ENCODE data around the gene PRICKLE2.

DNA sequence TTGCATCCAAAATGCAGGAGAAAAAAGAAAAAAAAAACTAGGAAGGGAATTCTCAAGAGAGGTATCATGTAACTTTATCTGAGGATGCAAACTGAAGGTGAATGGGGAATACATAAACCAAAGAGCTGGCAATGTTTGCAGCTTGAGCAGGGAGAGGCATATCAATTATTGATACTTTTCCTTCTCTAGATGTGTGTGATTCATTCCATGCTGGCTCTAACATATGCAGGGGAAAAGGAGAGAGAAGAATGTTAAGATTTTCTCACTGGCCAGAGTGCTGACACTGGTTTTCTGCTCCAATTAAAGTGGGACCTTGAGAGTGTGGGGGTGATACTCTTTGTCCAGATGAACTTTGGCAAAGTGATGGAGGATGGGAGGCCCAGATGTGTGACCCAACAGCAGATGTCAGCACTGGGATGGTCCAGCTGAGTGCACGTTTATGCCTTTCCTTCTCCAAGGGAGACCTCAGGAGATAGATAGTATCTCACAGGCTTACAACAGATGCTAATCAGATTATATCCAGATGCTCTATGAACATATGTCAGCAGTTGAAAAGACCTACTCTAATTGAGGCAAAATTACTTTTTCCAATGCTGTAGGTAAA is 152.0 kb downstream of the PRICKLE2 start:
- TF ChIP-seq ESRRG (CRISPR knock-in tag; IDR thresholded peaks at IDR 0.05): no peak
- TF ChIP-seq, protein P1, sequence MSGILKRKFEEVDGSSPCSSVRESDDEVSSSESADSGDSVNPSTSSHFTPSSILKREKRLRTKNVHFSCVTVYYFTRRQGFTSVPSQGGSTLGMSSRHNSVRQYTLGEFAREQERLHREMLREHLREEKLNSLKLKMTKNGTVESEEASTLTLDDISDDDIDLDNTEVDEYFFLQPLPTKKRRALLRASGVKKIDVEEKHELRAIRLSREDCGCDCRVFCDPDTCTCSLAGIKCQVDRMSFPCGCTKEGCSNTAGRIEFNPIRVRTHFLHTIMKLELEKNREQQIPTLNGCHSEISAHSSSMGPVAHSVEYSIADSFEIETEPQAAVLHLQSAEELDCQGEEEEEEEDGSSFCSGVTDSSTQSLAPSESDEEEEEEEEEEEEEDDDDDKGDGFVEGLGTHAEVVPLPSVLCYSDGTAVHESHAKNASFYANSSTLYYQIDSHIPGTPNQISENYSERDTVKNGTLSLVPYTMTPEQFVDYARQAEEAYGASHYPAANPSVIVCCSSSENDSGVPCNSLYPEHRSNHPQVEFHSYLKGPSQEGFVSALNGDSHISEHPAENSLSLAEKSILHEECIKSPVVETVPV (CRISPR knock-in tag; IDR thresholded peaks at IDR 0.05): no peak
- TF ChIP-seq, protein P2, sequence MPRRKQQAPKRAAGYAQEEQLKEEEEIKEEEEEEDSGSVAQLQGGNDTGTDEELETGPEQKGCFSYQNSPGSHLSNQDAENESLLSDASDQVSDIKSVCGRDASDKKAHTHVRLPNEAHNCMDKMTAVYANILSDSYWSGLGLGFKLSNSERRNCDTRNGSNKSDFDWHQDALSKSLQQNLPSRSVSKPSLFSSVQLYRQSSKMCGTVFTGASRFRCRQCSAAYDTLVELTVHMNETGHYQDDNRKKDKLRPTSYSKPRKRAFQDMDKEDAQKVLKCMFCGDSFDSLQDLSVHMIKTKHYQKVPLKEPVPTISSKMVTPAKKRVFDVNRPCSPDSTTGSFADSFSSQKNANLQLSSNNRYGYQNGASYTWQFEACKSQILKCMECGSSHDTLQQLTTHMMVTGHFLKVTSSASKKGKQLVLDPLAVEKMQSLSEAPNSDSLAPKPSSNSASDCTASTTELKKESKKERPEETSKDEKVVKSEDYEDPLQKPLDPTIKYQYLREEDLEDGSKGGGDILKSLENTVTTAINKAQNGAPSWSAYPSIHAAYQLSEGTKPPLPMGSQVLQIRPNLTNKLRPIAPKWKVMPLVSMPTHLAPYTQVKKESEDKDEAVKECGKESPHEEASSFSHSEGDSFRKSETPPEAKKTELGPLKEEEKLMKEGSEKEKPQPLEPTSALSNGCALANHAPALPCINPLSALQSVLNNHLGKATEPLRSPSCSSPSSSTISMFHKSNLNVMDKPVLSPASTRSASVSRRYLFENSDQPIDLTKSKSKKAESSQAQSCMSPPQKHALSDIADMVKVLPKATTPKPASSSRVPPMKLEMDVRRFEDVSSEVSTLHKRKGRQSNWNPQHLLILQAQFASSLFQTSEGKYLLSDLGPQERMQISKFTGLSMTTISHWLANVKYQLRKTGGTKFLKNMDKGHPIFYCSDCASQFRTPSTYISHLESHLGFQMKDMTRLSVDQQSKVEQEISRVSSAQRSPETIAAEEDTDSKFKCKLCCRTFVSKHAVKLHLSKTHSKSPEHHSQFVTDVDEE (CRISPR knock-in tag; IDR thresholded peaks at IDR 0.05): no peak
- no peak for TF ChIP-seq RARB (CRISPR knock-in tag; IDR thresholded peaks at IDR 0.05)
- TF ChIP-seq TCF4 (CRISPR knock-in tag; IDR thresholded peaks at IDR 0.05; ENCODE audit: borderline replicate concordance): peak; percentile 68; the same call in 1 of the 2 replicates
- no peak for TF ChIP-seq ZNF565 (CRISPR knock-in tag; conservative IDR thresholded peaks at IDR 0.05; ENCODE audit: low read depth)
- TF ChIP-seq ARNTL (CRISPR knock-in tag; IDR thresholded peaks at IDR 0.05; ENCODE audit: borderline replicate concordance, low read depth): no peak
- TF ChIP-seq, protein P3, sequence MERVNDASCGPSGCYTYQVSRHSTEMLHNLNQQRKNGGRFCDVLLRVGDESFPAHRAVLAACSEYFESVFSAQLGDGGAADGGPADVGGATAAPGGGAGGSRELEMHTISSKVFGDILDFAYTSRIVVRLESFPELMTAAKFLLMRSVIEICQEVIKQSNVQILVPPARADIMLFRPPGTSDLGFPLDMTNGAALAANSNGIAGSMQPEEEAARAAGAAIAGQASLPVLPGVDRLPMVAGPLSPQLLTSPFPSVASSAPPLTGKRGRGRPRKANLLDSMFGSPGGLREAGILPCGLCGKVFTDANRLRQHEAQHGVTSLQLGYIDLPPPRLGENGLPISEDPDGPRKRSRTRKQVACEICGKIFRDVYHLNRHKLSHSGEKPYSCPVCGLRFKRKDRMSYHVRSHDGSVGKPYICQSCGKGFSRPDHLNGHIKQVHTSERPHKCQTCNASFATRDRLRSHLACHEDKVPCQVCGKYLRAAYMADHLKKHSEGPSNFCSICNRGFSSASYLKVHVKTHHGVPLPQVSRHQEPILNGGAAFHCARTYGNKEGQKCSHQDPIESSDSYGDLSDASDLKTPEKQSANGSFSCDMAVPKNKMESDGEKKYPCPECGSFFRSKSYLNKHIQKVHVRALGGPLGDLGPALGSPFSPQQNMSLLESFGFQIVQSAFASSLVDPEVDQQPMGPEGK (CRISPR knock-in tag; IDR thresholded peaks at IDR 0.05; ENCODE audit: borderline replicate concordance): no peak
- no peak for TF ChIP-seq GLIS3 (CRISPR knock-in tag; IDR thresholded peaks at IDR 0.05)
- no peak for TF ChIP-seq ZFP3 (CRISPR knock-in tag; IDR thresholded peaks at IDR 0.05)

Data from SK-N-SH treated with all-trans-retinoic acid at 6 μM for 48 hours (cell line).